Prostate gland (tissue), 2 donors: ENCODE data around the gene LFNG.

Source experiments
- CTCF ChIP-seq, 4 experiments: fragments of 200-600 bp in 2 of 4; fragments of 450-650 bp in 2 of 4; sonication (generic) in 2 of 4; IDR thresholded peaks; 1 replicate in 3 of 4; 2 replicates in 1 of 4; pipeline ENCODE4 v1.5.1; 2016 to 2019; ENCODE audit warnings: antibody characterized with exemption in 4 of 4, mild to moderate bottlenecking in 2 of 4, moderate library complexity in 2 of 4
- POLR2A ChIP-seq: fragments of 450-650 bp; IDR thresholded peaks from one replicate; pipeline ENCODE4 v1.6.1; 2016; ENCODE audit warnings: antibody characterized with exemption, mild to moderate bottlenecking
- POLR2AphosphoS5 ChIP-seq: sonication (generic); formaldehyde crosslinking; IDR thresholded peaks from one replicate; pipeline ENCODE4 v1.6.1; 2017; ENCODE audit warnings: antibody characterized with exemption

- TF ChIP-seq CTCF (IDR thresholded peaks at IDR 0.05): no peak
- TF ChIP-seq POLR2AphosphoS5: no peak
- TF ChIP-seq POLR2A: no peak
These were observed 17.5 kb upstream of the LFNG start for GRCh38 chr7:2501947-2502646.
